Gastrocnemius medialis (tissue), 4 donors: ENCODE data around the gene CADM2.

Source experiments
- POLR2A ChIP-seq, 2 donors: fragments of 450-650 bp; IDR thresholded peaks; one replicate each; pipeline ENCODE4 v1.6.1; 2017; ENCODE audit warnings: antibody characterized with exemption in 2 of 2, mild to moderate bottlenecking in 2 of 2, moderate library complexity in 2 of 2
- TF ChIP-seq, protein P1 (sequence below), 5 experiments: fragments of 450-650 bp in 3 of 5; fragments of 200-600 bp in 2 of 5; sonication (generic) in 2 of 5; IDR thresholded peaks in 4 of 5; conservative IDR thresholded peaks in 1 of 5; 1 replicate in 4 of 5; 2 replicates in 1 of 5; pipeline ENCODE4 v1.5.1; 2016 to 2019; ENCODE audit warnings: antibody characterized with exemption in 5 of 5, mild to moderate bottlenecking in 3 of 5, moderate library complexity in 3 of 5

DNA sequence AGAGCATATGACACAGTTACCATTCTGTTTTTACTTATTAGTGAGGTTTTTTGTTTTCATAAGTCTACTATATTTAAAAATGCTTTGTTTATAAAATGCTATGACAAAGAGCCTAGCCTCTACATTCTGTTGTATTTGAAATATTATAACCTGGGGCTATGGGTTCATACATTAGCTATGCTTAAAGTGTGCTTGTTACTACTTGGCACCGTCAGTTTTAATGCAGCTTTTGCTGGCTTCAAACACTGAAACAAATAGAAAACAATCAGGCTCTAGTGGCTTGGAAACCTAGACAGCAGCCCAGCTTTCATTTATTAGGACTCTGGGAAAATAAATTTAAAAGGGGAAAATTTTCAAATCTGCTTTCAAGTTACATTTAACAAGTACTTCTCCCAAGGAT, 635.9 kb downstream of the CADM2 start:
- no peak for TF ChIP-seq POLR2A (IDR thresholded peaks at IDR 0.05)
- TF ChIP-seq, protein P1, sequence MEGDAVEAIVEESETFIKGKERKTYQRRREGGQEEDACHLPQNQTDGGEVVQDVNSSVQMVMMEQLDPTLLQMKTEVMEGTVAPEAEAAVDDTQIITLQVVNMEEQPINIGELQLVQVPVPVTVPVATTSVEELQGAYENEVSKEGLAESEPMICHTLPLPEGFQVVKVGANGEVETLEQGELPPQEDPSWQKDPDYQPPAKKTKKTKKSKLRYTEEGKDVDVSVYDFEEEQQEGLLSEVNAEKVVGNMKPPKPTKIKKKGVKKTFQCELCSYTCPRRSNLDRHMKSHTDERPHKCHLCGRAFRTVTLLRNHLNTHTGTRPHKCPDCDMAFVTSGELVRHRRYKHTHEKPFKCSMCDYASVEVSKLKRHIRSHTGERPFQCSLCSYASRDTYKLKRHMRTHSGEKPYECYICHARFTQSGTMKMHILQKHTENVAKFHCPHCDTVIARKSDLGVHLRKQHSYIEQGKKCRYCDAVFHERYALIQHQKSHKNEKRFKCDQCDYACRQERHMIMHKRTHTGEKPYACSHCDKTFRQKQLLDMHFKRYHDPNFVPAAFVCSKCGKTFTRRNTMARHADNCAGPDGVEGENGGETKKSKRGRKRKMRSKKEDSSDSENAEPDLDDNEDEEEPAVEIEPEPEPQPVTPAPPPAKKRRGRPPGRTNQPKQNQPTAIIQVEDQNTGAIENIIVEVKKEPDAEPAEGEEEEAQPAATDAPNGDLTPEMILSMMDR (IDR thresholded peaks at IDR 0.05 in 4 of 5, conservative IDR thresholded peaks at IDR 0.05 in 1 of 5): no peak
